OCI-LY7 (cell line): ENCODE data around the gene DHX38. TPM values are rescaled to one million over a fixed set of nuclear protein-coding genes. Genes with fewer than 3 reads are reported as not detected.
A peak's percentile ranks its signal among the peaks of the same experiment; 100 is the strongest.

ENCODE experiments used
- Bru-seq: library from RNA; stranded (reverse); fragments of 400-500 nt; gene quantifications from one replicate; lab custom pipeline; 2021; lab: Mats Ljungman, UMichigan
- BruChase-seq, 2 experiments: library from RNA; stranded (reverse); fragments of 400-500 nt; gene quantifications; one replicate each; lab custom pipeline; 2021; lab: Mats Ljungman, UMichigan
- BruUV-seq: library from RNA; stranded (reverse); fragments of 400-500 nt; replicated peaks from 2 replicates; lab custom pipeline; 2021; lab: Mats Ljungman, UMichigan
- CTCF ChIA-PET: fragments of 300-600 bp; sonication (Branson Sonifier 250); formaldehyde crosslinking; loops from one replicate; lab custom pipeline; 2022; ENCODE audit warnings: antibody characterized with exemption; ENCODE audit not compliant: unreplicated experiment; lab: Charles Lee
- POLR2A ChIA-PET: fragments of 300-600 bp; sonication (Branson Sonifier 250); formaldehyde crosslinking; loops from one replicate; lab custom pipeline; 2022; ENCODE audit warnings: antibody characterized with exemption; lab: Charles Lee
- DNase-seq: peaks from one replicate; pipeline ENCODE4 v3.0.0-alpha.2; 2015; ENCODE audit warnings: low spot score
- H2AFZ ChIP-seq: fragments of 200-600 bp; sonication (generic), shearing (Covaris generic); 2 replicates; pipeline ENCODE4 v1.6.1; 2014; ENCODE audit warnings: mild to moderate bottlenecking, antibody characterized with exemption, low read length, moderate library complexity
- H3K27ac ChIP-seq: fragments of 200-600 bp; sonication (generic); 2 replicates; pipeline ENCODE4 v1.5.1; 2014; ENCODE audit warnings: mixed run types, low read depth, mild to moderate bottlenecking, moderate library complexity, low read length, inconsistent platforms; ENCODE audit not compliant: poor library complexity, severe bottlenecking
- H3K36me3 ChIP-seq: fragments of 200-600 bp; sonication (generic); 2 replicates; pipeline ENCODE4 v1.6.1; 2014; ENCODE audit warnings: mild to moderate bottlenecking, antibody characterized with exemption, low read length, moderate library complexity, mixed read lengths; ENCODE audit not compliant: insufficient read depth
- H3K4me1 ChIP-seq: fragments of 200-600 bp; sonication (generic); 2 replicates; pipeline ENCODE4 v1.5.1; 2014; ENCODE audit warnings: mild to moderate bottlenecking, low read length; ENCODE audit not compliant: insufficient read depth, poor library complexity, severe bottlenecking
- H3K4me2 ChIP-seq: fragments of 200-600 bp; sonication (generic); 2 replicates; pipeline ENCODE4 v1.6.1; 2014; ENCODE audit warnings: mild to moderate bottlenecking, low read length
- H3K4me3 ChIP-seq: fragments of 200-600 bp; sonication (generic); 2 replicates; pipeline ENCODE4 v1.5.1; 2014; ENCODE audit warnings: mild to moderate bottlenecking, low read depth, low read length; ENCODE audit not compliant: poor library complexity, severe bottlenecking
- H3K79me2 ChIP-seq: fragments of 200-600 bp; sonication (generic); 2 replicates; pipeline ENCODE4 v1.6.1; 2016; ENCODE audit warnings: low read depth, mild to moderate bottlenecking, low read length, moderate library complexity, mixed read lengths; ENCODE audit not compliant: insufficient read depth
- H3K9me2 ChIP-seq: fragments of 200-600 bp; sonication (generic); 2 replicates; pipeline ENCODE4 v1.6.1; 2016; ENCODE audit warnings: mild to moderate bottlenecking, low read length, mixed read lengths; ENCODE audit not compliant: insufficient read depth
- H3K9me3 ChIP-seq: fragments of 200-600 bp; sonication (generic); 2 replicates; pipeline ENCODE4 v1.6.1; 2014; ENCODE audit warnings: mild to moderate bottlenecking, mixed run types, low read length, mixed read lengths
- H4K20me1 ChIP-seq: fragments of 200-600 bp; sonication (generic); 2 replicates; pipeline ENCODE4 v1.6.1; 2014; ENCODE audit warnings: mild to moderate bottlenecking, antibody characterized with exemption, low read length, moderate library complexity, mixed read lengths; ENCODE audit not compliant: insufficient read depth
- CTCF ChIP-seq: fragments of 200-600 bp; sonication (generic); conservative IDR thresholded peaks from 2 replicates; pipeline ENCODE4 v1.5.1; 2014; ENCODE audit warnings: mild to moderate bottlenecking, antibody characterized with exemption, low read length, moderate library complexity, mixed read lengths
- EZH2phosphoT487 ChIP-seq: fragments of 200-600 bp; sonication (generic); IDR thresholded peaks from 2 replicates; pipeline ENCODE4 v1.6.1; 2018; ENCODE audit warnings: low read depth, borderline replicate concordance, mild to moderate bottlenecking, mixed run types, antibody characterized with exemption, low read length, moderate library complexity, mixed read lengths
- intact Hi-C: fragments of 100-400 bp; cut with micrococcal nuclease; formaldehyde crosslinking; loops from one replicate; pipeline ENCODE4 v1.10.0; 2022; ENCODE audit not compliant: unreplicated experiment
- long read RNA-seq: library from polyadenylated mRNA; stranded (forward); transcript quantifications from one replicate; pipeline ENCODE4 v2.0.0, GENCODE V29; 2022
- total RNA-seq, 2 experiments: library from RNA; depleted of rRNA in 1 of 2; stranded (reverse); fragments of >200 nt in 1 of 2; shearing (Covaris generic) in 1 of 2; gene quantifications; 2 replicates each; pipeline ENCODE4 v1.2.3, GENCODE V29; 2014 to 2022

The DHX38 gene
- total RNA-seq (2014; rRNA removed; shearing (Covaris generic)) (56.6 and 71.9 TPM in 2 replicates), total RNA-seq (2022) (84.7 and 86.5 TPM in 2 replicates), Bru-seq, nascent RNA (percentile 74 among the genes with signal in this experiment), BruChase-seq, experiment 1, labeled RNA remaining after a 6-hour chase (percentile 84 among the genes with signal in this experiment), BruChase-seq, experiment 2, labeled RNA remaining after a 2-hour chase (percentile 82 among the genes with signal in this experiment)
- long read RNA-seq, full-length matches to known transcripts: 51 of 119 reads
- long read RNA-seq, partial matches to known transcripts: 21 of 119 reads
- long read RNA-seq, other reads (novel, unspliced or antisense): 47 of 119 reads

GRCh38 chr16:72093448-72094265, at the start of gene DHX38, which contains the start of gene TXNL4B:
DHX38 (plus strand) TSS chr16:72093847; CDS start chr16:72096158, 2,311 bp downstream.
TXNL4B (minus strand) TSS chr16:72093620; CDS start chr16:72090749, 2,871 bp downstream.
- peak; percentile 98 for DNase-seq
- Histone ChIP-seq H3K27ac (peak within 1 kb of the TSS; percentile 64), H3K9me3 (no peaks in the 10 kb centered on the region), H3K4me3 (peak within 1 kb of the TSS; percentile 96), H3K79me2 (peaks cover 49% of the 10 kb centered on the region), H3K9me2 (no peaks in the 10 kb centered on the region), H3K36me3 (peaks cover 44% of the 10 kb centered on the region), H3K4me2 (peak within 1 kb of the TSS; percentile 84), H2AFZ (peak within 1 kb of the TSS; percentile 74), H4K20me1 (peaks cover 5% of the 10 kb centered on the region; the same call in 1 of the 2 replicates), H3K4me1 (peaks cover 29% of the 10 kb centered on the region)
- intact Hi-C loops: loop anchor here (1.0 to 10.0 kb wide), 6 partner anchors 85 to 529 kb away; partner anchors contain the start of genes ATXN1L, DHODH, PHLPP2 and ZNF821
- TF ChIP-seq EZH2phosphoT487 (no peak), CTCF (no peak)
- POLR2A ChIA-PET: interaction anchor here (0.5 to 1.6 kb wide), 4 partner anchors 10 to 135 kb away, joined by 3 to 5 read pairs (median 4); no protein-coding TSS in a partner anchor
- CTCF ChIA-PET: no interaction called here
- BruUV-seq: no TSS peak

GRCh38 chr16:72044296-72044695, 49.4 kb upstream of the DHX38 start:
- Histone ChIP-seq H3K4me1 (no peaks in the 10 kb centered on the region), H2AFZ (no peak overlapping the region), H3K79me2 (no peaks in the 10 kb centered on the region), H4K20me1 (no peaks in the 10 kb centered on the region), H3K4me3 (no peak overlapping the region), H3K4me2 (no peak overlapping the region), H3K27ac (no peak overlapping the region), H3K9me2 (no peaks in the 10 kb centered on the region), H3K9me3 (peaks cover 4% of the 10 kb centered on the region; the same call in 1 of the 2 replicates), H3K36me3 (no peaks in the 10 kb centered on the region)
- intact Hi-C loops: no loop called here
- no peak for DNase-seq
- no TSS peak for BruUV-seq
- ChIA-PET CTCF (no interaction called here), POLR2A (no interaction called here)
- TF ChIP-seq CTCF (no peak), EZH2phosphoT487 (no peak)
